Measurements from ENCODE around the gene ELAVL1.

GRCh38 chr19:7992575-7992974 is 12.9 kb downstream of the ELAVL1 start:
- TF ChIP-seq SUZ12 (IDR thresholded peaks at IDR 0.05; ENCODE audit: extremely low read depth, insufficient read depth, insufficient read length) = no peak
- no peak for TF ChIP-seq YY1 (IDR thresholded peaks at IDR 0.05; ENCODE audit: insufficient read depth, insufficient read length)

All from NT2/D1 (cell line).